Breast epithelium (tissue), 3 donors: ENCODE measurements around the gene UNC80.

Source experiments
- CTCF ChIP-seq, 3 donors: fragments of 450-650 bp; IDR thresholded peaks; one replicate each; pipeline ENCODE4 v1.5.1; 2016 to 2017; ENCODE audit warnings: antibody characterized with exemption in 3 of 3, mild to moderate bottlenecking in 3 of 3, moderate library complexity in 3 of 3
- POLR2A ChIP-seq: fragments of 450-650 bp; IDR thresholded peaks from one replicate; pipeline ENCODE4 v1.6.1; 2016; ENCODE audit warnings: antibody characterized with exemption, mild to moderate bottlenecking, moderate library complexity
- POLR2AphosphoS5 ChIP-seq, 3 donors: sonication (generic); formaldehyde crosslinking; IDR thresholded peaks; one replicate each; pipeline ENCODE4 v1.6.1; 2017; ENCODE audit warnings: antibody characterized with exemption in 3 of 3

- TF ChIP-seq POLR2A (no peak), CTCF (IDR thresholded peaks at IDR 0.05) (no peak), POLR2AphosphoS5 (IDR thresholded peaks at IDR 0.05) (no peak)
These were observed 33.7 kb downstream of the UNC80 start for GRCh38 chr2:209805351-209805750.
